Dedifferentiated amniotic fluid mesenchymal stem cell (primary cell): Measurements from ENCODE around the gene AAMP.
"Not testable (repeated sequence)": the region's sequence is repeated elsewhere in the genome, so short reads cannot be mapped to it uniquely, and the experiment has no call there.

Source experiments
- DNase-seq: peaks from one replicate; pipeline ENCODE4 v3.0.0-alpha.2; 2016; ENCODE audit errors: extremely low spot score

AAMP gene, protein sequence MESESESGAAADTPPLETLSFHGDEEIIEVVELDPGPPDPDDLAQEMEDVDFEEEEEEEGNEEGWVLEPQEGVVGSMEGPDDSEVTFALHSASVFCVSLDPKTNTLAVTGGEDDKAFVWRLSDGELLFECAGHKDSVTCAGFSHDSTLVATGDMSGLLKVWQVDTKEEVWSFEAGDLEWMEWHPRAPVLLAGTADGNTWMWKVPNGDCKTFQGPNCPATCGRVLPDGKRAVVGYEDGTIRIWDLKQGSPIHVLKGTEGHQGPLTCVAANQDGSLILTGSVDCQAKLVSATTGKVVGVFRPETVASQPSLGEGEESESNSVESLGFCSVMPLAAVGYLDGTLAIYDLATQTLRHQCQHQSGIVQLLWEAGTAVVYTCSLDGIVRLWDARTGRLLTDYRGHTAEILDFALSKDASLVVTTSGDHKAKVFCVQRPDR

GRCh38 chr2:218269900-218270720 is at the start of gene AAMP, which contains the start of gene PNKD:
TSS of gene AAMP (minus strand) at chr2:218270137. CDS start at chr2:218270086, 51 bp downstream.
TSS of gene PNKD (plus strand) at chr2:218270519. CDS start at chr2:218270536, 17 bp downstream.
- peak; percentile 99 for DNase-seq

GRCh38 chr2:218318241-218318640 is 48.3 kb upstream of the AAMP start:
- DNase-seq, result no peak

GRCh38 chr2:218317835-218318234 is 47.9 kb upstream of the AAMP start:
- DNase-seq, result no peak

DNA sequence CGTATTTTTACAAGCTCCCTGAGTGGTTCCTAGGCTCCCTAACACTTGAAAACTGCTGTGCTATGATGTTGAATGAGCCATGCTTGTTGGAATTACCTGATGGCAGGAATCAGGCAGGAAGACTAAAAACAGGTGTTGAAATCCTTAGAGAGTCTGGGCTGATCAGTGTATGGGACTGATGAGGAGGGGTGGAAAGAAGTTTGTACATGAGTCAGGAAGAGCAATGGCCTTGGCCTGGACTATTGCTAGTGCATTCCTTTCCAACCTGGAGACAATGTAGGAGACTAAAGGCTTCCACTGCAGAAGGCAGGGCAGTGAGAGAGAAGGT is 47.3 kb upstream of the AAMP start:
- no peak for DNase-seq

- DNase-seq, result no peak
Measured at GRCh38 chr2:218315397-218315796, 45.5 kb upstream of the AAMP start.

DNA sequence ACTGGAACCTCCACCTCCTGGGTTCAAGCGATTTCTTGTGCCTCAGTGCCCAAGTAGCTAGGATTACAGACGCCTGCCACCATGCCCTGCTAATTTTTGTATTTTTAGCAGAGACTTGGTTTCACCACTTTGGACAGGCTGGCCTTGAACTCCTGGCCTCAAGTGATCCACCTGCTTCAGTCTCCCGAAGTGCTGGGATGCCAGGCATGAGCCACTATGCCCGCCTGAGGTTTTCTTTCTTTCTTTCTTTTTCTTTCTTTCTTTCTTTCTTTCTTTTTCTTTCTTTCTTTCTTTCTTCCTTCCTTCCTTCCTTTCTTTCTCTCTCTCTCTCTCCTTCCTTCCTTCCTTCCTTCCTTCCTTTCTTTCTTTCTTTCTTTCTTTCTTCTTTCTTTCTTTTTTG is 44.8 kb upstream of the AAMP start:
- DNase-seq, result not testable (repeated sequence)

DNA sequence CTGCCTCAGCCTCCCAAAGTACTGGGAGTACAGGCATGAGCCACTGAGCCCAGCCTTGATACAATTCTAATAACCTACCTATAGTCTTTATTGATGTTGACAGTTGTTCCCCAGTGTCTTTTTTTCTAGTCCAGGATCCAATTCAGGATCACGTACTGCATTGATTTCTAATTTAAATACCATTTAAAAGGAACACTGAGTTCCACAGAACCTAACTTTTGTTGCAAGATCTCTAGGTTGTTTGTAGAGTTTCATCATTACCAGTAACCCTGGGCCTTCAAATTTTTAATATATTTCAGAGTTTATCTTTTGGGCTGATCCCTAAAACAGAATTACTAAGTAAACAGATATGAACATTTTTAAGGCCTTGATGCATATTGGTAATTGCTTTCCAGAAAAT is 43.4 kb upstream of the AAMP start:
- DNase-seq, result no peak

DNA sequence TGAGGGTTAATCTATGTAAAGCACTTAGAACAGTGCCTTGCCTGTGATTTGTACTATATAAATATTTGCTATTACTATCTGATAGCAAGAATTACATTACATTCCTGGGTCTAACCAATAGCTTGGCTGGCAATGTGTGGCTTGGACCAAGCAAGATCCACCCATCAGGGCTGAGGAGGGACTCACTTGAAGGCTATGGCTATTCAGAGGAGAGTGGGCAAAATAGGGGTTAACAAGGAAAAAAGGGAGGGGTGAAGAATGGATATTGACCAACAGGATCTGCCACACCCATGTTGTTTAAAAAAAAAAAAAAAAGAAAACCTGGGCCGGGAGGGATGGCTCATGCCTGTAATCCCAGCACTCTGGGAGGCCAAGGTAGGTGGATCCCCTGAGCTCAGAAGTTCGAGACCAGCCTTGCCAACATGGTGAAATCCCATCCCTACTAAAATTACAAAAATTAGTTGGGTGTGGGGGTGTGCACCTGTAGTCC is 42.4 kb upstream of the AAMP start:
- DNase-seq, result no peak

- DNase-seq, result not testable (repeated sequence)
Measured at GRCh38 chr2:218311541-218312266, 41.8 kb upstream of the AAMP start.

GRCh38 chr2:218310853-218311540 is 41.1 kb upstream of the AAMP start:
- DNase-seq, result no peak

GRCh38 chr2:218307415-218308090 is 37.6 kb upstream of the AAMP start:
- DNase-seq, result no peak

GRCh38 chr2:218306184-218306920 is 36.4 kb upstream of the AAMP start:
- DNase-seq, result no peak

GRCh38 chr2:218305383-218305782 is 35.4 kb upstream of the AAMP start:
- no peak for DNase-seq

GRCh38 chr2:218301176-218301819 is 31.4 kb upstream of the AAMP start:
- peak; percentile 83 for DNase-seq

DNA sequence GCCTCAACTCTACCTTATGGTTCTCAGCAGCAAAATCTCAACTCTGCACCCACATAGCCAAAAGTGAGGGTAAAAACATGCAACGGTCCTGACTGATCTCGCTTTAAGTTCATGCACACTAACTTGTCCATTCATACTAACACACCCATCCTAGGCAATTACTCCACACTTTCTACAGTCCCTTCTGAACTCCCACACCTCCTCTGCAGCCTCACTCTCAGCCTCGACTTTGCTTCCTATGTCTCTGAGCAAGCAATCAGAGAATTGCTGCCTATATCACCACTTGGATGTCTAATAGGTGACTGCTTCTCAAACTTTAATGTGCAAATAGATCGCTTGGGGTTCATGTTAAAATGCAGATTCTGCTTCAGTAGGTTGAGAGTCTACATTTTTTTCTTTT is 30.2 kb upstream of the AAMP start:
- no peak for DNase-seq

DNA sequence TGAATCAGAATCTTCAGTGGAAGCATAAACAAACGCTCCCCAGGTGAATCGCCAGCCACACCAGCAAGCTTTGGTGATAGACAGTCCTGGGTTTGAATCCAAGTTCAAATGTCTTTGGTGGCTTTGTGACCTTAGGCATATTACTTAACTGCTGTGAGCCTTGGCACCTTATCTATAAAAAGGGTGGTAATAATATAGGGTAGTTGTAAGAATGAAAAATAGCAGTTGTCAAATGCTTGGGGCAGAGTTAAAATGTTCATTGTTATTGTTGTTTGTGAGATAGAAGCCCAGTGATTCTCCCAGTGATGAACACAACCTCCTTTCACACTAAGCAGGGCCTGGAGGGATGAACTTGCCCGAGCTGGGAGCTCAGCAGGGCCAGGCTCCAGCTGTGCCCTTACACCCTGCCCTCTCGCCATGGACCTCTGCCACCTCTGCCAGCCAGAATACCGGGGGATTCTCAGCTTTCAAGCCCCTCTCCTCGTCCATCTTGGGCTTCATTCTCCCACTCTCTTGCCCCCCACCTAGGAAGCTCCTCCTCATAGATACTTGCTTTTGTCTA is 28.5 kb upstream of the AAMP start:
- no peak for DNase-seq

- DNase-seq, result no peak
Measured at GRCh38 chr2:218296847-218297246, 26.9 kb upstream of the AAMP start.

DNA sequence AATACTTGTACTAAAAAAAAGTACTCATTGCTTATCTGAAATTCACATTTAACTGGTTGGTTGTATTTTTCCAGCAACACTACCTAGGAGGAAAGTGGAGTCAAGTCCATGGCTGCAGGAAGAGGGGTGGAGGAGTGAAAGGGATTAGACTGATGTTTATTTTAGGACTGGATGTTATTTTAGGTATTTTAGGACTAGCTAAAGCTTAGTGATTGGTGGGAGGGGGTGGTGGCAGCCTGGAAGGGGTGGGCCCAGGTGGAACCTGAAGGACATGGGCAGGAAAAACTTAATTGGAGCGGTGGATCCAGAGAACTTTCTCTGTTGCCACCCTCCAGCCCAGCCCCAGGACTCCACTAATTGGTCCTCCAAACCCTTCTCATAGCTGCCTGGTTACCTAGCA is 26.3 kb upstream of the AAMP start:
- no peak for DNase-seq

DNA sequence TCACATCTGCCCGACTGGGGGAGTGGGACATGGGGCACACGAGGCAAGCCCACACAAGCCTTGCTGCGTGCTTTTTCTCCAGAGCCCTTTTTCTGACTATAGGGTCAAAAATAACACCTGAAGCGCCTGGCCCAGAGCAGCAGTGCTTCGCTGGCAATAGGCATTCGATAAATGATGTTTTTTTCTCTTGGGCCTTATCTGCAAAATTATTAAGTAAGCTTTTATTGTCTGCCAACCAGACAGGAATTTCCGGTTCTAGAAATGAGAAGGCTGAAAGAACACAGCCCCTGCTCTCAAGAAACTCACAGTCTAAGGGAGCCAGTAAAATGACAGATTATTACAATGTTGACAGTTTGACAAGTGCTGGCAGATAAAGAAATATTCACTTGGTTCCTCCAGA is 25.1 kb upstream of the AAMP start:
- DNase-seq, result no peak
